Ishikawa (cell line): Measurements from ENCODE around the gene SMIM29.

Experiments
- CEBPB ChIP-seq: IDR thresholded peaks from 2 replicates; pipeline ENCODE4 v1.6.1; 2012
- EP300 ChIP-seq: IDR thresholded peaks from 2 replicates; pipeline ENCODE4 v1.6.1; 2012; ENCODE audit warnings: borderline replicate concordance
- FOXM1 ChIP-seq: IDR thresholded peaks from 2 replicates; pipeline ENCODE4 v1.6.1; 2012; ENCODE audit warnings: low read depth, borderline replicate concordance
- RAD21 ChIP-seq: IDR thresholded peaks from 2 replicates; pipeline ENCODE4 v1.6.1; 2012; ENCODE audit warnings: low read depth
- TAF1 ChIP-seq: IDR thresholded peaks from 2 replicates; pipeline ENCODE4 v1.6.1; 2012; ENCODE audit warnings: low read depth, mild to moderate bottlenecking
- YY1 ChIP-seq: IDR thresholded peaks from 2 replicates; pipeline ENCODE4 v1.6.1; 2012; ENCODE audit warnings: low read depth
- TF ChIP-seq, protein P1 (sequence below): IDR thresholded peaks from 2 replicates; pipeline ENCODE4 v1.6.1; 2012
- TF ChIP-seq, protein P2 (sequence below): IDR thresholded peaks from 2 replicates; pipeline ENCODE4 v1.6.1; 2012; ENCODE audit warnings: low read depth, mild to moderate bottlenecking

DNA sequence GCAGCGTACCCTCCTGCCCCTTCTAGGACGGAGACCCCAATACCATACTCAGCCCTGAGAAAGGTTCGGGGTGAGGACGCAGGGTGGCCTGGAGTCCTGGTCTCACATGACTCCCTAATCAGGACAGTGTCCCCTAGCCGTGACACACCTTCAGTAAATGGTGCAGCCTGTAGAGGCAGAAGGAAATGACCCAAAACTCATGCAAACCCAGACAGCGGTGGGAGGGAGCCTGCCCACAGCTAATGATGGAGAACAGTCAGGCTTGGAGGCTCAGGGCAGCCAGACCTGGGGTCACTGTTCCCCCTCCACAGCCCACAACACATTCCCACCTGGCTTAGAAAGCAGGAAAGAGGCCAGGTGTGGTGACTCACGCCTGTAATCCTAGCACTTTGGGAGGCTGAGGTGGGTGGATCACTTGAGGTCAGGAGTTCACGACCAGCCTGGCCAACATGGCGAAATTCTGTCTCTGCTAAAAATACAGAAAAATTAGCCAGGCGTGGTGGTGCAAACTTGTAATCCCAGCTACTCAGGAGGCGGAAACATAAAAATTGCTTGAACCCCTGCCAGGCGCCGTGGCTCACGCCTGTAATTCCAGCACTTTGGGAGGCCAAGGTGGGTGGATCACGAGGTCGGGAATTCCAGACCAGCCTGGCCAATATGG lies 20.9 kb downstream of the SMIM29 start:
- peak; percentile 56; the same call in 1 of the 2 replicates for TF ChIP-seq EP300
- TF ChIP-seq, protein P1, sequence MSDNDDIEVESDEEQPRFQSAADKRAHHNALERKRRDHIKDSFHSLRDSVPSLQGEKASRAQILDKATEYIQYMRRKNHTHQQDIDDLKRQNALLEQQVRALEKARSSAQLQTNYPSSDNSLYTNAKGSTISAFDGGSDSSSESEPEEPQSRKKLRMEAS, result 0 out of 2 replicates have a peak, but pooled peaks have one; percentile 19
- TF ChIP-seq FOXM1, result no peak
- no peak for TF ChIP-seq YY1
- no peak for TF ChIP-seq RAD21
- TF ChIP-seq CEBPB, result 0 out of 2 replicates have a peak, but pooled peaks have one; percentile 38
- no peak for TF ChIP-seq TAF1
- TF ChIP-seq, protein P2, sequence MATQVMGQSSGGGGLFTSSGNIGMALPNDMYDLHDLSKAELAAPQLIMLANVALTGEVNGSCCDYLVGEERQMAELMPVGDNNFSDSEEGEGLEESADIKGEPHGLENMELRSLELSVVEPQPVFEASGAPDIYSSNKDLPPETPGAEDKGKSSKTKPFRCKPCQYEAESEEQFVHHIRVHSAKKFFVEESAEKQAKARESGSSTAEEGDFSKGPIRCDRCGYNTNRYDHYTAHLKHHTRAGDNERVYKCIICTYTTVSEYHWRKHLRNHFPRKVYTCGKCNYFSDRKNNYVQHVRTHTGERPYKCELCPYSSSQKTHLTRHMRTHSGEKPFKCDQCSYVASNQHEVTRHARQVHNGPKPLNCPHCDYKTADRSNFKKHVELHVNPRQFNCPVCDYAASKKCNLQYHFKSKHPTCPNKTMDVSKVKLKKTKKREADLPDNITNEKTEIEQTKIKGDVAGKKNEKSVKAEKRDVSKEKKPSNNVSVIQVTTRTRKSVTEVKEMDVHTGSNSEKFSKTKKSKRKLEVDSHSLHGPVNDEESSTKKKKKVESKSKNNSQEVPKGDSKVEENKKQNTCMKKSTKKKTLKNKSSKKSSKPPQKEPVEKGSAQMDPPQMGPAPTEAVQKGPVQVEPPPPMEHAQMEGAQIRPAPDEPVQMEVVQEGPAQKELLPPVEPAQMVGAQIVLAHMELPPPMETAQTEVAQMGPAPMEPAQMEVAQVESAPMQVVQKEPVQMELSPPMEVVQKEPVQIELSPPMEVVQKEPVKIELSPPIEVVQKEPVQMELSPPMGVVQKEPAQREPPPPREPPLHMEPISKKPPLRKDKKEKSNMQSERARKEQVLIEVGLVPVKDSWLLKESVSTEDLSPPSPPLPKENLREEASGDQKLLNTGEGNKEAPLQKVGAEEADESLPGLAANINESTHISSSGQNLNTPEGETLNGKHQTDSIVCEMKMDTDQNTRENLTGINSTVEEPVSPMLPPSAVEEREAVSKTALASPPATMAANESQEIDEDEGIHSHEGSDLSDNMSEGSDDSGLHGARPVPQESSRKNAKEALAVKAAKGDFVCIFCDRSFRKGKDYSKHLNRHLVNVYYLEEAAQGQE, result no peak
